ENCODE measurements around the gene MAP7D1.

The MAP7D1 gene

GRCh38 chr1:36135330-36135667 lies 20.7 kb upstream of the MAP7D1 start:
- Histone ChIP-seq H3K9me3 (ENCODE audit: control insufficient read depth, insufficient read depth, low read length) (no peaks in the 10 kb centered on the region), H3K36me3 (ENCODE audit: insufficient read depth, low read length) (no peaks in the 10 kb centered on the region; the same call in 1 of the 2 replicates), H3K4me1 (ENCODE audit: insufficient read depth, low read length) (peaks cover 15% of the 10 kb centered on the region; the same call in 1 of the 2 replicates), H3K9ac (ENCODE audit: low read depth, low read length) (no peak overlapping the region)

- Histone ChIP-seq H3K9ac (ENCODE audit: low read depth, low read length) (no peak overlapping the region), H3K4me1 (ENCODE audit: insufficient read depth, low read length) (peaks cover 15% of the 10 kb centered on the region; the same call in 1 of the 2 replicates), H3K9me3 (ENCODE audit: control insufficient read depth, insufficient read depth, low read length) (no peaks in the 10 kb centered on the region), H3K36me3 (ENCODE audit: insufficient read depth, low read length) (no peaks in the 10 kb centered on the region; the same call in 1 of the 2 replicates)
Observed at GRCh38 chr1:36135796-36136195, 20.2 kb upstream of the MAP7D1 start.

- Histone ChIP-seq H3K4me1 (ENCODE audit: insufficient read depth, low read length) (peaks cover 15% of the 10 kb centered on the region; the same call in 1 of the 2 replicates), H3K9me3 (ENCODE audit: control insufficient read depth, insufficient read depth, low read length) (no peaks in the 10 kb centered on the region), H3K36me3 (ENCODE audit: insufficient read depth, low read length) (no peaks in the 10 kb centered on the region; the same call in 1 of the 2 replicates), H3K9ac (ENCODE audit: low read depth, low read length) (no peak overlapping the region)
Observed at GRCh38 chr1:36136535-36136934, 19.4 kb upstream of the MAP7D1 start.

GRCh38 chr1:36137226-36137625 lies 18.7 kb upstream of the MAP7D1 start:
- Histone ChIP-seq H3K36me3 (ENCODE audit: insufficient read depth, low read length) (no peaks in the 10 kb centered on the region; the same call in 1 of the 2 replicates), H3K9ac (ENCODE audit: low read depth, low read length) (no peak overlapping the region), H3K4me1 (ENCODE audit: insufficient read depth, low read length) (peaks cover 15% of the 10 kb centered on the region; the same call in 1 of the 2 replicates), H3K9me3 (ENCODE audit: control insufficient read depth, insufficient read depth, low read length) (no peaks in the 10 kb centered on the region)

- H3K9me3 ChIP-seq (ENCODE audit: control insufficient read depth, insufficient read depth, low read length): no peaks in the 10 kb centered on the region
- peaks cover 15% of the 10 kb centered on the region; the same call in 1 of the 2 replicates for H3K4me1 ChIP-seq (ENCODE audit: insufficient read depth, low read length)
- H3K9ac ChIP-seq (ENCODE audit: low read depth, low read length): no peak overlapping the region
- no peaks in the 10 kb centered on the region; the same call in 1 of the 2 replicates for H3K36me3 ChIP-seq (ENCODE audit: insufficient read depth, low read length)
Observed at GRCh38 chr1:36137776-36138175, 18.2 kb upstream of the MAP7D1 start.

GRCh38 chr1:36139521-36139920 lies 16.4 kb upstream of the MAP7D1 start:
- H3K4me1 ChIP-seq (ENCODE audit: insufficient read depth, low read length): peaks cover 4% of the 10 kb centered on the region; the same call in 1 of the 2 replicates
- no peaks in the 10 kb centered on the region; the same call in 1 of the 2 replicates for H3K36me3 ChIP-seq (ENCODE audit: insufficient read depth, low read length)
- no peak overlapping the region for H3K9ac ChIP-seq (ENCODE audit: low read depth, low read length)

GRCh38 chr1:36142121-36142520 lies 13.8 kb upstream of the MAP7D1 start:
- Histone ChIP-seq H3K9me3 (ENCODE audit: control insufficient read depth, insufficient read depth, low read length) (no peaks in the 10 kb centered on the region), H3K36me3 (ENCODE audit: insufficient read depth, low read length) (no peaks in the 10 kb centered on the region; the same call in 1 of the 2 replicates), H3K4me1 (ENCODE audit: insufficient read depth, low read length) (no peaks in the 10 kb centered on the region), H3K9ac (ENCODE audit: low read depth, low read length) (no peak overlapping the region)

More at GRCh38 chr1:36139521-36139920, 16.4 kb upstream of the MAP7D1 start:
- no peaks in the 10 kb centered on the region for H3K9me3 ChIP-seq (ENCODE audit: control insufficient read depth, insufficient read depth, low read length)

- Histone ChIP-seq H3K9ac (ENCODE audit: low read depth, low read length) (no peak overlapping the region), H3K9me3 (ENCODE audit: control insufficient read depth, insufficient read depth, low read length) (no peaks in the 10 kb centered on the region), H3K36me3 (ENCODE audit: insufficient read depth, low read length) (no peaks in the 10 kb centered on the region; the same call in 1 of the 2 replicates), H3K4me1 (ENCODE audit: insufficient read depth, low read length) (no peaks in the 10 kb centered on the region; the same call in 1 of the 2 replicates)
Observed at GRCh38 chr1:36143424-36143823, 12.5 kb upstream of the MAP7D1 start.

GRCh38 chr1:36144413-36144812 lies 11.5 kb upstream of the MAP7D1 start:
- Histone ChIP-seq H3K4me1 (ENCODE audit: insufficient read depth, low read length) (no peaks in the 10 kb centered on the region; the same call in 1 of the 2 replicates), H3K9ac (ENCODE audit: low read depth, low read length) (no peak overlapping the region), H3K9me3 (ENCODE audit: control insufficient read depth, insufficient read depth, low read length) (no peaks in the 10 kb centered on the region), H3K36me3 (ENCODE audit: insufficient read depth, low read length) (no peaks in the 10 kb centered on the region; the same call in 1 of the 2 replicates)

- Histone ChIP-seq H3K9me3 (ENCODE audit: control insufficient read depth, insufficient read depth, low read length) (no peaks in the 10 kb centered on the region), H3K4me1 (ENCODE audit: insufficient read depth, low read length) (peaks cover 20% of the 10 kb centered on the region)
Observed at GRCh38 chr1:36148821-36149236, 7.1 kb upstream of the MAP7D1 start.

GRCh38 chr1:36149237-36149972 lies 6.6 kb upstream of the MAP7D1 start, which contains the start of gene TRAPPC3:
TRAPPC3 (minus strand) TSS chr1:36149486; CDS start chr1:36149378, 108 bp downstream.
- peaks cover 20% of the 10 kb centered on the region for H3K4me1 ChIP-seq (ENCODE audit: insufficient read depth, low read length)
- no peaks in the 10 kb centered on the region for H3K9me3 ChIP-seq (ENCODE audit: control insufficient read depth, insufficient read depth, low read length)
- H3K36me3 ChIP-seq (ENCODE audit: insufficient read depth, low read length): no peaks in the 10 kb centered on the region
- peak within 1 kb of the TSS; percentile 94 for H3K9ac ChIP-seq (ENCODE audit: low read depth, low read length)

More at GRCh38 chr1:36148821-36149236, 7.1 kb upstream of the MAP7D1 start:
- peak overlapping the region; percentile 94 for H3K9ac ChIP-seq (ENCODE audit: low read depth, low read length)
- no peaks in the 10 kb centered on the region for H3K36me3 ChIP-seq (ENCODE audit: insufficient read depth, low read length)

GRCh38 chr1:36149973-36150295 lies 6.0 kb upstream of the MAP7D1 start:
- H3K9ac ChIP-seq (ENCODE audit: low read depth, low read length): peak overlapping the region; percentile 20; the same call in 1 of the 2 replicates
- H3K4me1 ChIP-seq (ENCODE audit: insufficient read depth, low read length): peaks cover 24% of the 10 kb centered on the region
- no peaks in the 10 kb centered on the region for H3K36me3 ChIP-seq (ENCODE audit: insufficient read depth, low read length)
- no peaks in the 10 kb centered on the region for H3K9me3 ChIP-seq (ENCODE audit: control insufficient read depth, insufficient read depth, low read length)

- H3K9me3 ChIP-seq (ENCODE audit: control insufficient read depth, insufficient read depth, low read length): no peaks in the 10 kb centered on the region
- peak overlapping the region; percentile 20; the same call in 1 of the 2 replicates for H3K9ac ChIP-seq (ENCODE audit: low read depth, low read length)
- H3K36me3 ChIP-seq (ENCODE audit: insufficient read depth, low read length): no peaks in the 10 kb centered on the region
- peaks cover 26% of the 10 kb centered on the region for H3K4me1 ChIP-seq (ENCODE audit: insufficient read depth, low read length)
Observed at GRCh38 chr1:36150296-36151133, 5.4 kb upstream of the MAP7D1 start.

- H3K36me3 ChIP-seq (ENCODE audit: insufficient read depth, low read length): no peaks in the 10 kb centered on the region
- H3K4me1 ChIP-seq (ENCODE audit: insufficient read depth, low read length): peaks cover 26% of the 10 kb centered on the region
- peak overlapping the region; percentile 20; the same call in 1 of the 2 replicates for H3K9ac ChIP-seq (ENCODE audit: low read depth, low read length)
- H3K9me3 ChIP-seq (ENCODE audit: control insufficient read depth, insufficient read depth, low read length): no peaks in the 10 kb centered on the region
Observed at GRCh38 chr1:36151134-36151844, 4.7 kb upstream of the MAP7D1 start.

All from ES-I3 (cell line).